Activated T-cell treated with anti-CD3 and anti-CD28 coated beads, Interleukin-2, amount 50 U/mL, for 72 hours (primary cell): ENCODE measurements around the gene CHST7. TPM values are rescaled to one million over a fixed set of nuclear protein-coding genes. Genes with fewer than 3 reads are reported as not detected.

ENCODE experiments used
- total RNA-seq, 2 donors: library from RNA; stranded (reverse); gene quantifications; one replicate each; pipeline ENCODE4 v1.2.3, GENCODE V29; 2022

CHST7 gene
- total RNA-seq, 2 donors from 2014 or later, result 3.5 to 6.7 TPM

Other genes starting within 250 kb of the CHST7 start
- 1 to 10 TPM; 3.7 to 4.3 TPM for gene ZNF674, start 28.3 kb upstream of the CHST7 start, total RNA-seq
- gene SLC9A7, start 185.4 kb downstream of the CHST7 start, total RNA-seq, result 10 to 100 TPM; 19.2 to 23.0 TPM